Glomerular endothelial cell (primary cell): ENCODE measurements around the gene CD8A. TPM values are rescaled to one million over a fixed set of nuclear protein-coding genes. Genes with fewer than 3 reads are reported as not detected.
"Not testable (repeated sequence)": the region's sequence is repeated elsewhere in the genome, so short reads cannot be mapped to it uniquely, and the experiment has no call there.

Experiments used
- DNase-seq: peaks from one replicate; pipeline ENCODE4 v3.0.0-alpha.2; 2011; ENCODE audit warnings: low read depth, low spot score; ENCODE audit errors: extremely low read depth
- total RNA-seq: library from RNA; depleted of rRNA; stranded (reverse); fragments of >200 nt; gene quantifications from 2 replicates; pipeline ENCODE4 v1.2.3, GENCODE V29; 2015

The CD8A gene
- total RNA-seq, 1 donor from 2014 or later: not detected

DNA sequence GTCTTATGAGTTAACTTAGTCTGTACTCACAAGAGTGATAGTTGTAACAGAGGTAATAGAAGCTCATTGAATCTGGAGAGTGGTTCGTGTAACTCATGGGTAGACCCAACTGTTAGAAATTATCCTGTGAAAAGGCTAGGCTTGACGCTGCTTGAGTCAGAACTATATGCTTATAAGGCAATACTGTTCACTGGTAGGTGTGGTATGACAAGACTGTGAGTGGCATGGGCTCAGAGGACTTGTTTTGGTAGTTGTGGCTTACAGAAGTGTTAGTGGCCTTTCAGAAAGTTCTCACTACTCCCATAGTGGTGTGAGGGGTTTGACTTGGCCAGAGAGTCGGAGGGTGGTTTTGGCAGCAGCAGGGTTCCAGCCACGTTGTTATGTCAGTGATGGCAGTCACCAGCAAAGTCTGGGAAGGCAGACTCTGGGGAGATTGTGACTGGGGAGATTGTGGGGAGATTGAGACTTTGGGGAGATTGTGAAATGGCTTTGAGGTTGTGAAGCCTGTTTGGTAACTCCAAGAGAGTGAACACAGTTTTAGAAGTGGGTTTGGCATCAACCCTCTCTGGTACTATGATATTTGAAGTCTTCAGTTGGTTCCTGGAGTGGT, 48.7 kb downstream of the CD8A start:
- DNase-seq: not testable (repeated sequence)

- not testable (repeated sequence) for DNase-seq
Measured at GRCh38 chr2:86739889-86740288, 50.8 kb downstream of the CD8A start.

GRCh38 chr2:86739485-86739884, 51.2 kb downstream of the CD8A start:
- not testable (repeated sequence) for DNase-seq

- DNase-seq: not testable (repeated sequence)
Measured at GRCh38 chr2:86734896-86735295, 55.8 kb downstream of the CD8A start.

Other genes starting within 250 kb of the CD8A start
- gene CHMP3, start 227.5 kb downstream of the CD8A start, total RNA-seq: 59.2 and 74.2 TPM in 2 replicates
- 24.3 and 29.1 TPM in 2 replicates for gene RNF103, start 167.0 kb downstream of the CD8A start, total RNA-seq
- 28.7 and 29.1 TPM in 2 replicates for gene RMND5A, start 70.6 kb downstream of the CD8A start, total RNA-seq
- gene CD8B, start 71.0 kb upstream of the CD8A start, total RNA-seq: not detected in 2 replicates
- gene RGPD1, start 151.2 kb upstream of the CD8A start, total RNA-seq: 0.12 and 0.87 TPM in 2 replicates
- gene PLGLB1, start 230.9 kb upstream of the CD8A start, total RNA-seq: 1.3 and 3.8 TPM in 2 replicates